Left lobe of liver (tissue), 2 donors: ENCODE data around the gene DPEP3. TPM values are rescaled to one million over a fixed set of nuclear protein-coding genes. Genes with fewer than 3 reads are reported as not detected.
"Not testable (repeated sequence)": the region's sequence is repeated elsewhere in the genome, so short reads cannot be mapped to it uniquely, and the experiment has no call there.

ENCODE experiments used
- ATAC-seq: fragments of 200-7000 bp; cut with Tn5 transposase; one replicate; pipeline ENCODE4 v1.9.1; 2020; ENCODE audit warnings: mild to moderate bottlenecking, moderate library complexity
- DNase-seq: peaks from one replicate; pipeline ENCODE4 v3.0.0-alpha.2; 2020; ENCODE audit warnings: low spot score
- total RNA-seq: library from RNA; stranded (reverse); gene quantifications from one replicate; pipeline ENCODE4 v1.2.1, GENCODE V29; 2021
- donor health status: DM: no; HTN: no; CAD: no; lungs with moderate emphysema.
- donor health status: DM: no; HTN: yes; CAD: no.

The DPEP3 gene
- total RNA-seq, 1 donor from 2014 or later, result not detected

DNA sequence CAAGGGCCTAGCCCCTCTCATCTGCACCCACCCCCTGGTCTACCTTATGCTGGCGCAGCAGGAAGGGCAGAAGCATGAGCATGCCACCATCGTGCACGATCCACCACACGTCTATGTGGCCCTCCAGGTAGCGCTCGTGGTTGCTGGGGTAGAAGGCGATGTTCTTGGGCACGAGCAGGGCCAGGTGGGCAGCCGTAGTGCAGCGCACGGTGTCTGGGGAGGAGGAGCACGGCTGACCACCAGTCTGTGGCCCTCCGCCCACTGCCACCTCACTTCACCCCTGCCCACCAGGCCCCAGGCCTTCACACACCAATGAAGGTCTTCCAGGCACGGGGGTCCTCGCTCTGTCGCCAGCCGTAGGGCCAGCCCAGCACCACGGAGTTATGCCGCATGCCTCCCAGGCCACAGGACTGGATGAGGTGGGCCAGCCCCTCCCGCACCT lies 34.1 kb downstream of the DPEP3 start:
- DNase-seq, result no peak
- ATAC-seq, result no peak

DNA sequence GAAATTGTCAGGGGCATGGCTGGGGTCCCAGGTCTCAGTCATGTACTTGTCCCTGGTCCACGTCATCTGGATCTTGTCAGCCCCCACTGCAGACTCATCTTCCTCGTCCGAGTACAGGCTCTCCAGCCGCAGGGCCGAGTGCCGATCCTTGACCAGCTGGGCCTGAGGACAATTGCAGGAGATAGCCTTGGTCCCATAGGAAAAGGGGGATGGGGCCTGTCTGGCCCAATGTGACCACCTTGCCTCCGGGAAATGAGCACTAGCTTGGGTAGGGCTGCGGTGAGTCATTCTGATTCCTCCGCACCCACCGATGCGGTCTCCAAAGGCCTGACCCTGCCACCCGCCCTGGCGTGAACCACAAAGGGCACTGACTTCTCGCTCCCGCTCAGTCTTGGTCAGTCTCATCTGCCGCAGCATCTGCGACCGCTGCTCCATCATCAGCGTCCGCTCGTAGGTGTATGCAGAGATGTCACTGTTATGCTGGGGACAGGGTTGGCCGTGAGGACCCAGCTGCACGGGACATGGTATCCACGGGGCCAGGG lies 34.8 kb downstream of the DPEP3 start:
- ATAC-seq (no peak), DNase-seq (no peak)

DNA sequence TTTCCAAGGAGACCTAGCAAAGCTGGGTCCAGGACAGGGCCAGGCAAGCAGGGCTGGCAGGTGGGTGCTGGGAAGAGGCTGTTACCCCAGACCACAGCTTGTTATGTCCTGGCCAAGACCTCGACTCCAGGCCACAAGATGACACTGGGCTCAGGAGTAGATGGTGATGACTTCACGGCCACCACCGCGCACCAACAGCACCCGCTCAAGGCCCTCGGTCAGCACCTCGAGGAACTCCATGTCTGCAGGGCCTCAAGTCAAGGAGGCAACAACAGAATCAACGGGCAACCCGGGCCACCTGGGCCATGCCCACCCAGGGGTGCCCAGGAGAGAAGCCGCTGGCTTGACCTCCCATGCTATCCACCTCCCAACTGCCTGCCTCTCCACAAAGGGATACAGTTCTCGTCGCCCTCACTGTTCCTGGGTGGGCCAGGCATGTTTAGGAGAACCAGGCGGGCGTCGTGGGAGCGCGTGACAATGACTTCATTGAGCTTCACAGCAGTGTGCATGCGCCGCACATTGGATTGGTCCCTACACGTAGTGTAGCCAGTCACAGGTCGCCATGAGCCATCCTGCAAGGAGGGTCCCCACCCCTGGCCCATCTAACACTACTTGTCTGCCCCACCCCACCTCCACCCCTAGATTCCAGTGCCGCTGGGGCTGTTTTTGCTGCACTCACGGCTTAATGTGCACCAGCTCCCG lies 35.5 kb downstream of the DPEP3 start:
- ATAC-seq, result no peak
- no peak for DNase-seq

GRCh38 chr16:67943619-67944504 lies 36.4 kb downstream of the DPEP3 start, which contains the start of gene LCAT:
Gene LCAT (minus strand): TSS chr16:67944120. CDS start chr16:67944101, 19 bp downstream.
- ATAC-seq, result peak; percentile 76
- peak; percentile 93 for DNase-seq

DNA sequence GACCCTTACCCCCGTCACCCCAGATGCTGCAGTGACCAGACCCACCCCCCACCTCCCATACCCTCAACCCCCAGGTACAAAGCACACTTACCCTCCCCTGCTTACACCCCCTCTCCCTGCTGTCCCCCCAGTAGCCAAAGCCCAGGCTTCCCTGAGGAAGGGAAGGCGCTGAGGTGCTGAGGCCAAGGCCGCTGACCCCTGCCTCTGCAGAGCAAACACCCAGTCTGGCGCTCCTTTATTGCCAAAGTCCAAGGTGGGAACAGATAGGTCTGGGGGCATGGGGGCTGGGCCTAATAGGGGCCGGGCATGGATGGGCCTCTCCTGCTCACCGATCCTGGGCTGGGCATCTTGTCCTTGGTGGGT lies 37.1 kb downstream of the DPEP3 start:
- DNase-seq (peak; percentile 85), ATAC-seq (peak; percentile 65)

DNA sequence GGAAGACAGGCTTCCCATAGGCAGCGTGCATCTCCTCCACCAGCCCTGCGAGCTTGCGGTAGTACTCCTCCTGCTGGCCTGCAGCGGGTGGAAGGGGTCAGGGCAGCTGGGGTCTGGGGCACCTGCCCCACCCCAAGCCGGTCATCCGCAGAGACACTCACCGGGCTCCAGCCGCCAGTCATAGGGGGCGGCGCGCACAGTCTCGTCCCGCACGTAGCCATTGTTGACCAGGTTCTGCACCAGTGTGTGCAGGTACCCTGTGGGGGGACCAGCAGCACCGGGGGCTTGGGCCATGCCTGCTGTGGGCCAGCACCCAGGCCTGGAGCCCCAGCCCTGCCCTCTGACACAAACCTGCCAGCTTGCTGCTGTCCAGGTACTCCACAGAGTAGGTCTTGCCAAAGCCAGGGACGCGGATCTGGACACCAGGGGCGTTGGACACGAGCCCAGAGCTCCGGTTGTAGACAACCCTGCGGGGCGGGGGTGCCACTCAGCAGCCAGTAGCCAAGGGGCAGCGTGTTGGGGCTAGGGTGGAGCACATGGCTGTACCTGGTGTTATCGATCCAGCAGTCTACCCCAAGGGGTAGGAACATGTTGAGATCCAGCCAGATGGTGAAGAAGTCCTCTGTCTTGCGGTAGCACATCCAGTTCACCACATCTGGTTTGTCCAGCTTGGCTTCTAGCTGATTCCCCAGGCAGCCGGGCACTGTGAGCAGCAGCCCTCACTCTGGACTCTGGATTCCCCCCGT lies 37.6 kb downstream of the DPEP3 start:
- DNase-seq (peak; percentile 96), ATAC-seq (peak; percentile 60)

DNA sequence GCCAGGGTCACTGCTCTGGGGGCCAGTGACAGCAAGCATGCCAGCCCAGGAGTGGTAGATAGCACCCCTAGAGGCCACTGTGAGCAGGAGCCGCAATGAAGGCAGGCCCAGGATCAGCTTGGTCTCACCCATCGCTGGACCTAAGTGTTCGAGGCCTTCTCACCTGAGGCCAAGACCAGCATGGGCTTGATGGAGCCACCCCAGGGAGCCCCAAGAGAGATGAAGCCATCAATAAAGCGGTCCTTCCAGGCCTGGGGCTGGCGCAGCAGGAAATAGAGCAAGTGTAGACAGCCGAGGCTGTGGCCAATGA lies 38.1 kb downstream of the DPEP3 start:
- no peak for DNase-seq

DNA sequence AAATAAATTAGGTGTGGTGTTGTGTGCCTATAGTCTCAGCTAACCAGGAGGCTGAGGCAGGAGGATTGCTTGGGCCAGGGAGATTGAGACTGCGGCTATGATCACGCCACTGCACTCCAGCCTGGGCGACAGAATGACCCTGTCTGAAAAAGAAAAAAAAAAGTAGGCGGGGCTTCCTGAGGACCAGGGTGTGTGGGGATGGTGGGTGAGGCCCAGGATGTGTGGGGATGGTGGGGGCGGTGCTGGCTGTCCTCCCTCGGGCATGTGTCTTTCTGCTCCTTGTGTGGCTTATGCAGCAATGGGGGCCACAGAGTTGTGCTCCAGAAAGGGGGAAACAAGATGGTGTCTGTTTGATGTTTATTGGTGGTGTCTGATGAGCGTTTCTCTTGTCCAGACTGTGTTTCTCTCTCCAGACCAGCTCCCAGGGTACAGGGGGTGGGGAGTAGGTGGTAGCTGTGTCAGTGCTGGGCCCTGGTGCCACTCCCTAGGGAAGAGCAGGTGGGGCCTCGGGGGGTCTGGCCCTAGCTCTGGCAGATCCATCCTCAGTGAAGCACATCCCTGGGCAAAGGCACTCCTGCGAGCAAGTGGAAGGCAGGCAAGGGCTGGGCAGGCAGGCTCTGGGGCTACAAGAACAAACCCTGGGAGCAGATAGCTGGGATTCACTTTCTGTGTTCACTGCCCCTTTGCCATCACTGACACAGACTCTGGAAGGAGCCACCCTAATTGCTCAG lies 38.7 kb downstream of the DPEP3 start:
- DNase-seq (no peak), ATAC-seq (no peak)

More for the DNA sequence above, 38.1 kb downstream of the DPEP3 start:
- ATAC-seq, result peak; percentile 18

DNA sequence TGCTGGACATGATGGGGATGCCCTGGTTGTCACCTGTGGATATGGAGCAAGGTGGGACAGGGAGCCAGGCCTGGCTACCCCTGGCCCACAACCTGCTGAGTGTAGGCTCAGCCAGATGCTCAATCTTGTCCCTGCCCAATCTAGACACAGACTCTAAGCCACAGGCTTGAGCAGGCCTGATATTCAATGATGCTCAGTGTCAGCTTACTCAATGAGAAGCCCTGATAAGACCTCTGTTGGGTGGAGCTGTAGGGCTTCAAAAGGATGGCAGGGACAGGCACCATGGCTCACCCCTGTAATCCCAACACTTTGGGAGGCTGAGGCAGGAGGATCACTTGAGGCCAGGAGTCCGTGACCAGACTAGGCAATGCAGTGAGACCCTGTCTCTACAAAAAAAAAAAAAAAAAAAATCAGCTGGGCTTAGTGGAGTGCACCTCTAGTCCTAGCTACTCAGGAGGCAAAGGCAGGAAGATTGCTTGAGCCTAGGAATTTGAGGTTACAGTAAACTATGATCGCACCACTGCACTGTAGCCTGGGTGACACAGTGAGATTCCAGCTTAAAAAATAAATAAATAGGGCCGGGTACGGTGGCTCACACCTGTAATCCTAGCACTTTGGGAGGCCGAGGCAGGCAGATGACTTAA lies 39.7 kb downstream of the DPEP3 start:
- ATAC-seq (no peak), DNase-seq (no peak)

GRCh38 chr16:67939507-67940445 lies 40.5 kb downstream of the DPEP3 start:
- peak; percentile 79 for DNase-seq

GRCh38 chr16:67937713-67938112 lies 42.6 kb downstream of the DPEP3 start:
- not testable (repeated sequence) for ATAC-seq, DNase-seq

More at GRCh38 chr16:67939507-67940445, 40.5 kb downstream of the DPEP3 start:
- no peak for ATAC-seq

GRCh38 chr16:67936880-67937605 lies 43.3 kb downstream of the DPEP3 start:
- DNase-seq, result no peak

GRCh38 chr16:67936124-67936879 lies 44.0 kb downstream of the DPEP3 start, which contains the start of gene PSMB10:
Gene PSMB10 (minus strand): TSS chr16:67936850. CDS start chr16:67936749, 101 bp downstream.
- DNase-seq (peak; percentile 68), ATAC-seq (peak; percentile 36)

More at GRCh38 chr16:67936880-67937605, 43.3 kb downstream of the DPEP3 start:
- peak; percentile 0 for ATAC-seq

DNA sequence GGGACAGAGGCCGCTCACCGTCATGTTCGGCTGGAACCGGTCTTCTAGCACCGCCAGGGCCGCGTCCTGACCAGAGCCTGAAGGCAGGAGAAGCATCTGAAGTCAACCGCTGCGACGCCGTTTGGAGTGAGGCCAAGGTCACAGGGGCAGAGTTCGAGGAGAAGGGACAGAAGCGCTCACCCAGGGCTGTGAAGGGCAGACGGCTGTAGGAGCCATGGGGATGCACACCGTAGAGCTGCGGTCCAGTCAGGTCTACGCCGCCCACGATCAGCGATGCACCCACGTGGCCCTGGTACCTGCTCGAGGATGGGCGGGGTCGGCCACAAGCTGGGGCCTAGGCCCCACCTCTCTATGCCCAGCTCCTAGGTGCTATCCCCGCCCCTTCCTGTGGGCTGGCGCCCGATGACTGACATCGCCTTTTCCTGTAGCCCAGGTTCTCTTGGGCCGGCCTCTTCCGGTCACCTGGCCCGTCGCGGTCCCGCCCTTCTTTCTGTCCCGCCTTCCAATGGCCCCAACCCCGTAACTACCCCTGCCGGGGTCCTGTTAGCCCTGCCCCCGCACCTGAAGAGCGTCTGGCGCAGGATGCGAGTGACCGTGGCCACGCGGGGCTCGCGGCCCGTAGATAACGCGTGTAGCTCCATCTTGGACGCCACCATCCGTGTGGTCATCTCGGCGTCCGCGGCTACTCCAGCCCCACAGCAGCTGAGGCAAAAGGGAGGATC lies 44.7 kb downstream of the DPEP3 start:
- DNase-seq (peak; percentile 98), ATAC-seq (peak; percentile 88)

- no peak for DNase-seq
- ATAC-seq, result no peak
Measured at GRCh38 chr16:67935101-67935401, 45.2 kb downstream of the DPEP3 start.

GRCh38 chr16:67934306-67935100 lies 45.8 kb downstream of the DPEP3 start:
- ATAC-seq (no peak), DNase-seq (peak; percentile 53)
